Endometrial microvascular endothelial cells (primary cell): ENCODE measurements around the gene KICS2. TPM values are rescaled to one million over a fixed set of nuclear protein-coding genes. Genes with fewer than 3 reads are reported as not detected.

Experiments used
- in situ Hi-C: cut with HindIII; loops from 2 replicates; pipeline ENCODE4 v1.10.0; 2017; ENCODE audit warnings: low sequenced_read_pairs, low pct_unique_long_range_greater_than_20kb; ENCODE audit errors: inconsistent ontology term
- total RNA-seq: library from RNA; depleted of rRNA; stranded (reverse); fragments of >200 nt; gene quantifications from one replicate; pipeline ENCODE4 v1.2.3, GENCODE V29; 2015; ENCODE audit errors: inconsistent ontology term

The KICS2 gene
- total RNA-seq: 4.5 TPM

- in situ Hi-C loops: no loop called here
Observed at GRCh38 chr12:64222009-64222765, at the start of gene KICS2. TSS of gene KICS2 (minus strand) at chr12:64222296. CDS start at chr12:64222237, 59 bp downstream.

GRCh38 chr12:64270411-64270810, 48.3 kb upstream of the KICS2 start:
- in situ Hi-C loops: no loop called here

- in situ Hi-C loops: no loop called here
Observed at GRCh38 chr12:64269161-64269560, 47.1 kb upstream of the KICS2 start.

GRCh38 chr12:64268409-64268808, 46.3 kb upstream of the KICS2 start:
- in situ Hi-C loops: no loop called here

GRCh38 chr12:64265839-64266238, 43.7 kb upstream of the KICS2 start:
- in situ Hi-C loops: no loop called here

GRCh38 chr12:64261813-64262212, 39.7 kb upstream of the KICS2 start:
- in situ Hi-C loops: no loop called here

GRCh38 chr12:64258576-64258975, 36.5 kb upstream of the KICS2 start:
- in situ Hi-C loops: no loop called here

GRCh38 chr12:64256166-64256800, 34.2 kb upstream of the KICS2 start:
- in situ Hi-C loops: no loop called here

GRCh38 chr12:64255249-64255648, 33.2 kb upstream of the KICS2 start:
- in situ Hi-C loops: no loop called here

GRCh38 chr12:64253356-64253755, 31.3 kb upstream of the KICS2 start:
- in situ Hi-C loops: no loop called here

GRCh38 chr12:64252681-64253080, 30.6 kb upstream of the KICS2 start:
- in situ Hi-C loops: no loop called here

- in situ Hi-C loops: no loop called here
Observed at GRCh38 chr12:64243809-64244208, 21.7 kb upstream of the KICS2 start.

- in situ Hi-C loops: no loop called here
Observed at GRCh38 chr12:64240781-64241180, 18.7 kb upstream of the KICS2 start.

GRCh38 chr12:64237382-64237781, 15.3 kb upstream of the KICS2 start:
- in situ Hi-C loops: no loop called here

GRCh38 chr12:64236549-64236948, 14.5 kb upstream of the KICS2 start:
- in situ Hi-C loops: no loop called here

- in situ Hi-C loops: no loop called here
Observed at GRCh38 chr12:64232196-64232595, 10.1 kb upstream of the KICS2 start.

GRCh38 chr12:64229796-64230195, 7.7 kb upstream of the KICS2 start:
- in situ Hi-C loops: no loop called here

GRCh38 chr12:64229240-64229639, 7.1 kb upstream of the KICS2 start:
- in situ Hi-C loops: no loop called here

- in situ Hi-C loops: no loop called here
Observed at GRCh38 chr12:64225626-64226025, 3.5 kb upstream of the KICS2 start.

- in situ Hi-C loops: no loop called here
Observed at GRCh38 chr12:64221651-64222008, 466 bp downstream of the KICS2 start.

- in situ Hi-C loops: no loop called here
Observed at GRCh38 chr12:64220046-64220445, 2.0 kb downstream of the KICS2 start.
